OCI-M2 (cell line): ENCODE data around the gene KIF6.
"Not testable (repeated sequence)": the region's sequence is repeated elsewhere in the genome, so short reads cannot be mapped to it uniquely, and the experiment has no call there.

Experiments used
- DNase-seq: peaks from one replicate; lab custom pipeline; 2025; ENCODE audit not compliant: unreplicated experiment; lab: John Stamatoyannopoulos, UW

Gene KIF6

GRCh38 chr6:39555136-39555535 lies 170.1 kb downstream of the KIF6 start:
- no peak for DNase-seq

- DNase-seq: no peak
Observed at GRCh38 chr6:39553860-39554802, 171.1 kb downstream of the KIF6 start.

GRCh38 chr6:39553029-39553428 lies 172.2 kb downstream of the KIF6 start:
- DNase-seq: no peak

- DNase-seq: no peak
Observed at GRCh38 chr6:39550191-39550590, 175.0 kb downstream of the KIF6 start.

- DNase-seq: no peak
Observed at GRCh38 chr6:39546731-39547130, 178.5 kb downstream of the KIF6 start.

GRCh38 chr6:39543950-39544349 lies 181.3 kb downstream of the KIF6 start:
- DNase-seq: no peak

GRCh38 chr6:39543095-39543494 lies 182.1 kb downstream of the KIF6 start:
- no peak for DNase-seq

GRCh38 chr6:39540454-39540853 lies 184.8 kb downstream of the KIF6 start:
- DNase-seq: no peak

GRCh38 chr6:39530201-39530759 lies 194.9 kb downstream of the KIF6 start:
- DNase-seq: no peak

- no peak for DNase-seq
Observed at GRCh38 chr6:39527792-39528564, 197.2 kb downstream of the KIF6 start.

GRCh38 chr6:39524007-39524406 lies 201.2 kb downstream of the KIF6 start:
- no peak for DNase-seq

- DNase-seq: no peak
Observed at GRCh38 chr6:39521958-39522357, 203.2 kb downstream of the KIF6 start.

- DNase-seq: no peak
Observed at GRCh38 chr6:39520916-39521315, 204.3 kb downstream of the KIF6 start.

GRCh38 chr6:39520411-39520810 lies 204.8 kb downstream of the KIF6 start:
- no peak for DNase-seq

- DNase-seq: no peak
Observed at GRCh38 chr6:39518221-39518620, 207.0 kb downstream of the KIF6 start.

GRCh38 chr6:39517756-39518155 lies 207.5 kb downstream of the KIF6 start:
- DNase-seq: no peak

GRCh38 chr6:39516471-39516870 lies 208.7 kb downstream of the KIF6 start:
- no peak for DNase-seq

GRCh38 chr6:39515471-39515870 lies 209.7 kb downstream of the KIF6 start:
- no peak for DNase-seq

- no peak for DNase-seq
Observed at GRCh38 chr6:39515006-39515405, 210.2 kb downstream of the KIF6 start.

GRCh38 chr6:39509831-39510230 lies 215.4 kb downstream of the KIF6 start:
- DNase-seq: not testable (repeated sequence)

GRCh38 chr6:39508515-39508914 lies 216.7 kb downstream of the KIF6 start:
- DNase-seq: no peak
